ENCODE data around the gene SLC1A4. TPM values are rescaled to one million over a fixed set of nuclear protein-coding genes. Genes with fewer than 3 reads are reported as not detected.
A peak's percentile ranks its signal among the peaks of the same experiment; 100 is the strongest.
"Not testable (repeated sequence)": the region's sequence is repeated elsewhere in the genome, so short reads cannot be mapped to it uniquely, and the experiment has no call there.

The SLC1A4 gene
- total RNA-seq, 1 donor from 2014 or later, result 19.5 TPM

GRCh38 chr2:64996871-64997307 lies 7.7 kb downstream of the SLC1A4 start:
- TF ChIP-seq CTCF (IDR thresholded peaks at IDR 0.05), result no peak
- Histone ChIP-seq H3K27me3 (no peaks in the 10 kb centered on the region), H3K27ac (no peak overlapping the region), H3K36me3 (no peaks in the 10 kb centered on the region), H3K4me3 (no peak overlapping the region), H3K4me1 (peaks cover 0 to 18% of the 10 kb centered on the region in 2 donors), H3K9me3 (no peaks in the 10 kb centered on the region)
- DNase-seq (ENCODE audit: low spot score in 2 of 2), result peak in 1 of 2 donors; percentile 41
- intact Hi-C loops (cut with DNase I), result no loop called here

DNA sequence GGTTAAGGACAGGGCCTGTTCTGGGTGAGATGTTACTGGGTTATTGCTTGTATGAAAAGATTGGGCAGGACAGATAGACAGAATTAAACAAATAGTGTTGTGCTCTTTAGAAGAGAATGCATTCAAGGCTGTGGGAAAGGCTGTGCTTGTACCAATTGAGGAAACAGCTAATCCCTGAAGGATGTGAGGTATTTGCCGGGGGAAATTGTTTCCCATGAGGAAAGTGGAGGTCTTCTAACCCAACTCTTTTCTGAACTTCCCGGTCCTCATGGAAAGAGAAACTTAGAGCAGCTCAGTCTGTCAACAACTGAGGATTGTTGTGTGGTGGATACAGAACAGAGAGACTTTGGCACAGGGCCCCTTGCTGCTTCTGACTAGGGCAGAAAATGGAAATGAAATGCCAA lies 9.5 kb downstream of the SLC1A4 start:
- Histone ChIP-seq H3K4me1 (peaks cover 0 to 7% of the 10 kb centered on the region in 2 donors), H3K27me3 (no peaks in the 10 kb centered on the region), H3K36me3 (peaks cover 4% of the 10 kb centered on the region in 2 donors), H3K9me3 (no peaks in the 10 kb centered on the region), H3K27ac (peak overlapping the region; percentile 55 to 72), H3K4me3 (peak overlapping the region in 1 of 2 donors; percentile 5)
- peak in 1 of 2 donors; percentile 39 for DNase-seq (ENCODE audit: low spot score in 2 of 2)
- TF ChIP-seq CTCF (IDR thresholded peaks at IDR 0.05), result no peak
- intact Hi-C loops (cut with DNase I), result no loop called here

DNA sequence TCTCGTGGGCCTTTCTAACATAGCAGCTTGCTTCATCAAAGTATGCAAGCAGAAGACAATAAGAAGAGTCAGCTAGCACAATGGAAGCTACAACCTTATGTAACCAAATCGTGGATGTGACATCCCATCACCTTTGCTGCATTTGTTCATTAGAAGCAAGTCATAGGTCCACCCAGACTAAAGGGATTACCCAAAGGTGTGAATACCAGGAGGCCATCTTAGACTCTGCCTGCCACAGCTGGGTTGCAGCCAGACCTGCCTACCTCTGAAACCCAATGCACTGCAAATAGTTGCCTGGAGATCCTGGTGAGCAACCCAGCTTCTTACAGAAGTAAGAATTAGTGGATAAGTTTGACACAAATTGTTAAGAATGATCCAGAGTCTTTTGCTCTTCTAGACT lies 10.6 kb downstream of the SLC1A4 start:
- Histone ChIP-seq H3K27ac (peak overlapping the region; percentile 55 to 72), H3K27me3 (no peaks in the 10 kb centered on the region), H3K9me3 (no peaks in the 10 kb centered on the region), H3K4me3 (no peak overlapping the region), H3K4me1 (peaks cover 0 to 4% of the 10 kb centered on the region in 2 donors), H3K36me3 (peaks cover 4 to 10% of the 10 kb centered on the region in 2 donors)
- TF ChIP-seq CTCF (IDR thresholded peaks at IDR 0.05), result no peak
- intact Hi-C loops (cut with DNase I), result no loop called here
- DNase-seq (ENCODE audit: low spot score in 2 of 2), result no peak

DNA sequence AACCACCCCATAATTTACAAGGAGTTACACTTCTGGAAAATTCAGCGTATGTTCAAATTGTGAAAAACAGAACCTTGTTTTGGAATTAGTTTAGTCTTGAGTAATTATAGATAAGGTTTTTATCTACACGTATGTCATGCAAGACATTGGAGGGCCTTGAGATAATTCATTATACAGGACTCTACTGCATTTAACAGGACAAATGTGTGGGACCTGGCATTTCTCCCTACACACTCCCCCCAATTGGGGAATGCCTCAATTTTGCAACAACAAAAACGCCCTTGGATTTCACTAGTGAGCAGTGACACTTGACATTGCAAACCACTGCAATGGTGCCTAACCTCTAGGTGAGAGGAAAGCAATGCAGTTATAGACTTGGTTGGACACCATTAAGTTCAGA lies 11.4 kb downstream of the SLC1A4 start:
- H3K36me3 ChIP-seq, result peaks cover 6 to 18% of the 10 kb centered on the region in 2 donors
- peaks cover 0 to 4% of the 10 kb centered on the region in 2 donors for H3K4me1 ChIP-seq
- H3K4me3 ChIP-seq, result no peak overlapping the region
- intact Hi-C loops (cut with DNase I), result no loop called here
- H3K27me3 ChIP-seq, result no peaks in the 10 kb centered on the region
- no peak overlapping the region for H3K27ac ChIP-seq
- no peaks in the 10 kb centered on the region for H3K9me3 ChIP-seq
- no peak for DNase-seq (ENCODE audit: low spot score in 2 of 2)
- TF ChIP-seq CTCF (IDR thresholded peaks at IDR 0.05), result no peak

GRCh38 chr2:65003037-65003436 lies 13.8 kb downstream of the SLC1A4 start:
- H3K27me3 ChIP-seq, result no peaks in the 10 kb centered on the region
- DNase-seq (ENCODE audit: low spot score in 2 of 2), result no peak
- no peaks in the 10 kb centered on the region for H3K9me3 ChIP-seq
- H3K4me3 ChIP-seq, result no peak overlapping the region
- H3K27ac ChIP-seq, result no peak overlapping the region
- TF ChIP-seq CTCF (IDR thresholded peaks at IDR 0.05), result no peak
- intact Hi-C loops (cut with DNase I), result no loop called here
- peaks cover 7 to 27% of the 10 kb centered on the region in 2 donors for H3K36me3 ChIP-seq
- peaks cover 0 to 4% of the 10 kb centered on the region in 2 donors for H3K4me1 ChIP-seq

DNA sequence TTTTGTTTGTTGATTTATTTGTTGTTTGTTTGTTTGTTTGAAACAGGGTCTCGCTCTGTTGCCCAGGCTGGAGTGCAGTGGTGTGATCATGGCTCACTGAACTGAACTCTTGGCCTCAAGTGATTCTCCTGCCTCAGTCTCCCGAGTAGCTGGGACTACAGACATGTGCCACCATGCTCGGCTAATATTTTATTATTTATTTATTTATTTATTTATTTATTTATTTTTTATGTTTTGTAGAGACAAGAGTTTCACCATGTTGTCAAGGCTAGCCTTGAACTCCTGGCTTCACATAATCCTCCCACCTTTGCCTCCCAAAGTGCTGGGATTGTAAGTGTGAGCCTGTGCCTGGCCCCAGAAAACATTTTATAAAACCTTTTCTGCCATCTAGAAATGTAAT lies 15.0 kb downstream of the SLC1A4 start:
- H3K4me1 ChIP-seq; H3K27ac ChIP-seq; H3K4me3 ChIP-seq; DNase-seq (ENCODE audit: low spot score in 2 of 2); H3K9me3 ChIP-seq; H3K27me3 ChIP-seq; intact Hi-C loops (cut with DNase I): not testable (repeated sequence)
- H3K36me3 ChIP-seq, result peaks cover 11 to 27% of the 10 kb centered on the region in 2 donors
